VCaP (cell line): ENCODE results near the gene HS3ST6.

Experiments
- H3K27ac ChIP-seq: fragments of 450-650 bp; 2 replicates; pipeline ENCODE4 v1.5.1; 2017
- TF ChIP-seq, protein P1 (sequence below): fragments of 450-650 bp; conservative IDR thresholded peaks from 2 replicates; pipeline ENCODE4 v1.5.1; 2017; ENCODE audit warnings: mild to moderate bottlenecking, moderate library complexity

HS3ST6 gene

DNA sequence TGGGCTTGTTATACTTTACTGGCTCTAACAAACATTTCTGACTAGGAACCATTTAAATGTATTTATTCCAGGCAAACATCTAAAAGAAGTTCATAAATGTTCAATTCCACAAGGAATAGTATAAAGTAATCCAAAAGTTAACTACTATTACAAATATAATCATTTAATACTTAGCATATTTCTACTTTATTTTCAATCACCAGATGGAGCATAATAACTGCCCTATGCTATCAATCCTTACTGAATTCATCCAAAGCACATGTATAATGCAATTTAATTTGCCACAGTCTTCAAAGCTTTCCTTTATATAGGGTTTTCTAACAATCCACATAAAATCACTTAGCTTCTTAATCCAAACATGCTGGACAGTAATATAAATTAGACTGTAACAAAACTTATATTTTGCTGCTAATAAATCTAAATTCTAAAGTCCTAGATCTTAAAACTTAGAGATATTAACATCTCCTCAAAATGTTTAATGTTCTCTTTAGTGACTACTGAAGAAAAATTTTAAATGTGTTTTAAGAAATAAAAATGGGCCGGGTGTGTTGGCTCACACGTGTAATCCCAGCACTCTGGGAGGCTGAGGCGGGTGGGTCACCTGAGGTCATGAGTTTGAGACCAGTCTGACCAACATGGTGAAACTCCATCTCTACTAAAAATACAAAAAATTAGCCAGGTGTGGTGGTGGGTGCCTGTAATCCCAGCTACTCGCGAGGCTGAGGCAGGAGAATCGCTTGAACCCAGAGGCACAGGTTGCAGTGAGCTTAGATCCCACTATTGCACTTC lies 52.1 kb downstream of the HS3ST6 start:
- TF ChIP-seq, protein P1, sequence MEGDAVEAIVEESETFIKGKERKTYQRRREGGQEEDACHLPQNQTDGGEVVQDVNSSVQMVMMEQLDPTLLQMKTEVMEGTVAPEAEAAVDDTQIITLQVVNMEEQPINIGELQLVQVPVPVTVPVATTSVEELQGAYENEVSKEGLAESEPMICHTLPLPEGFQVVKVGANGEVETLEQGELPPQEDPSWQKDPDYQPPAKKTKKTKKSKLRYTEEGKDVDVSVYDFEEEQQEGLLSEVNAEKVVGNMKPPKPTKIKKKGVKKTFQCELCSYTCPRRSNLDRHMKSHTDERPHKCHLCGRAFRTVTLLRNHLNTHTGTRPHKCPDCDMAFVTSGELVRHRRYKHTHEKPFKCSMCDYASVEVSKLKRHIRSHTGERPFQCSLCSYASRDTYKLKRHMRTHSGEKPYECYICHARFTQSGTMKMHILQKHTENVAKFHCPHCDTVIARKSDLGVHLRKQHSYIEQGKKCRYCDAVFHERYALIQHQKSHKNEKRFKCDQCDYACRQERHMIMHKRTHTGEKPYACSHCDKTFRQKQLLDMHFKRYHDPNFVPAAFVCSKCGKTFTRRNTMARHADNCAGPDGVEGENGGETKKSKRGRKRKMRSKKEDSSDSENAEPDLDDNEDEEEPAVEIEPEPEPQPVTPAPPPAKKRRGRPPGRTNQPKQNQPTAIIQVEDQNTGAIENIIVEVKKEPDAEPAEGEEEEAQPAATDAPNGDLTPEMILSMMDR = no peak
- no peak overlapping the region for H3K27ac ChIP-seq

DNA sequence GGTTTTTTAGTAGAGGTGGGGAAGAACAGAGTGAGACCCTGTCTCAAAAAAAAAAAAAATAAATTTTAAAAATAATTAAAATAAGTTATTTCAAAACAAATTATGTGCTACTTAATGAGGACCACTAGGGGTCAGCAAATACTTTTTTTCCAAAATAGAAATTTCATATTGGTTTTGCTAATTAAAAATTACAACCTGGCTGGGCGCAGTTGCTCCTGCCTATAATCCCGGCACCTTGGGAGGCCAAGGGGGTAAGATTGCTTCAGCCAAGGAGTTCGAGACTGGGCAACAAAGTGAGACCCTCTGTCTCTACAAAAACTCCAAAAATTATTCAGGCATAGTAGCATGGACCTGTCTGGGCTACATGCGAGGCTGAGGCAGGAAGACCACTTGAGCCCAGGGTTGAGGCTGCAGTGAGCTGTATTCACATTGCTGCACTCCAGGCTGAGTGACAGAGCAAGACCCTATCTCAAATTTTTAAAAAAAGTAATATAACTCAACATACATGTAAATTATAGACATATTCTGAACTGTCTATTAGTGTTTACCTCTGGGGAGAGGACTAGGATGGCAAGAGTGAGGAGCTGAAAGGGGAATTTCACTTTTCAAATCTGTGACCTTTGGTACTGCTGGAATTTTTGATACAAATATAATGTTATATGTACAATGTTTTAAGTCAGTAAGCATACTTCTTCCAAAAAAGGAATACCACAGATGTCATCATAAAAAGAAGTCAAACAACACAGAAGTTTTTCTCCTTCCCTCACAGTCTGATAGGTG lies 54.3 kb downstream of the HS3ST6 start:
- TF ChIP-seq, protein P1 = peak; percentile 72
- H3K27ac ChIP-seq = no peak overlapping the region

DNA sequence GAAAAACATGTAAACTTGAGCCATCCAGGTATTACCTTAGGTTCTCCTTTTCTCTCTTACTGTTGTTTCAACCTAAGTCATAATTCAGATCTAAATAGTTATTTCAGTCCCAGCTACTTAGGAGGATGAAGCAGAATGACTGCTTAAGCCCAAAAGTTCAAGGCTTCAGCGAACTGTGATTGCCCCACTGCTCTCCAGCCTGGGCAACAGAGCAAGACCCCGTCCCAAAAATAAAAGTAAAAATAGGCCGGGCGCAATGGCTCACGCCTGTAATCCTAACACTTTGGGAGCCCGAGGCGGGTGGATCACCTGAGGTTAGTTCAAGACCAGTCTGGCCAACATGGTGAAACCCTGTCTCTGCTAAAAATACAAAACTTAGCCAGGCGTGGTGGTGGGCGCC lies 55.8 kb downstream of the HS3ST6 start:
- no peak overlapping the region for H3K27ac ChIP-seq
- TF ChIP-seq, protein P1 = no peak

DNA sequence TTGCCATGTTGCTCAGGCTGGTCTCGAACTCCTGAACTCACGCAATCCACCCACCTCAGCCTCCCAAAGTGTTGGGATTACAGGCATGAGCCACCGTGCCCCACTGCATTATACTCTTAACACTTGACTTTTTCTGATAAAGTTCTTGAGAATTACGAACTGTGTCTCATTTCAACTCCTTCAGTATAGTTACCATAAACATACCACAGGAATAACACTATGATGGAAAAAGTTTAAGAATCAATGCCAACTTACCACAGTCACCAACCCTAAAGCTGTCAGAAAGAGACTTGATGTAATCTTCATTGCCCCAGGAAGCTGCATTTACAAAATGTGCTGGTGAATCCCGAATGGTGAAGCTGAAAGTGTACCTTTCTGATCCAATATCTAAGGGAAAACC lies 56.5 kb downstream of the HS3ST6 start:
- H3K27ac ChIP-seq = no peak overlapping the region
- TF ChIP-seq, protein P1 = no peak
